Gastroesophageal sphincter (tissue), 4 donors: ENCODE data around the gene C1orf226. TPM values are rescaled to one million over a fixed set of nuclear protein-coding genes. Genes with fewer than 3 reads are reported as not detected.

Source experiments
- ATAC-seq: fragments of 150-250 bp; one replicate; pipeline ENCODE4 v1.9.1; 2016; ENCODE audit warnings: mild to moderate bottlenecking, moderate library complexity
- H3K27ac ChIP-seq, 4 donors: fragments of 200-600 bp; sonication (generic) in 3 of 4; 1 replicate in 3 of 4; 2 replicates in 1 of 4; pipeline ENCODE4 v1.5.1; 2016 to 2019
- H3K27me3 ChIP-seq: fragments of 200-600 bp; sonication (generic); one replicate; pipeline ENCODE4 v1.5.1; 2019
- H3K36me3 ChIP-seq, 2 donors: fragments of 200-600 bp; sonication (generic); one replicate each; pipeline ENCODE4 v1.5.1; 2019; ENCODE audit warnings: control low read depth in 1 of 2
- H3K4me1 ChIP-seq, 3 donors: fragments of 200-600 bp; sonication (generic); 1 replicate in 2 of 3; 2 replicates in 1 of 3; pipeline ENCODE4 v1.5.1; 2016 to 2019; ENCODE audit warnings: control low read depth in 2 of 3
- H3K4me3 ChIP-seq, 2 donors: fragments of 200-600 bp; sonication (generic); one replicate each; pipeline ENCODE4 v1.5.1; 2019; ENCODE audit warnings: mild to moderate bottlenecking in 1 of 2, moderate library complexity in 1 of 2
- H3K9me3 ChIP-seq, 3 donors: fragments of 200-600 bp; sonication (generic); one replicate each; pipeline ENCODE4 v1.5.1; 2017 to 2019; ENCODE audit warnings: control low read depth in 2 of 3
- EP300 ChIP-seq: sonication (generic); formaldehyde crosslinking; IDR thresholded peaks from one replicate; pipeline ENCODE4 v1.6.1; 2017; ENCODE audit warnings: antibody characterized with exemption, mild to moderate bottlenecking
- POLR2A ChIP-seq, 2 donors: fragments of 450-650 bp; IDR thresholded peaks; one replicate each; pipeline ENCODE4 v1.6.1; 2017; ENCODE audit warnings: antibody characterized with exemption in 2 of 2, mild to moderate bottlenecking in 2 of 2, moderate library complexity in 1 of 2
- POLR2AphosphoS5 ChIP-seq: sonication (generic); formaldehyde crosslinking; IDR thresholded peaks from one replicate; pipeline ENCODE4 v1.6.1; 2017; ENCODE audit warnings: antibody characterized with exemption
- WGBS, 2 donors: methylation state at CpG; one replicate each; pipeline ENCODE4 v1.1.5; 2018; ENCODE audit warnings: low coverage in 1 of 2; 5-methylcytosine and 5-hydroxymethylcytosine counted together
- total RNA-seq, 4 donors: library from RNA; depleted of rRNA; stranded (reverse); fragments of >200 nt; gene quantifications; one replicate each; pipeline ENCODE4 v1.1.0, GENCODE V29; 2016
- TF ChIP-seq, protein P1 (sequence below), 4 experiments: fragments of 200-600 bp in 2 of 4; fragments of 450-650 bp in 2 of 4; sonication (generic) in 1 of 4; IDR thresholded peaks; one replicate each; pipeline ENCODE4 v1.5.1; 2017 to 2019; ENCODE audit warnings: antibody characterized with exemption in 4 of 4, mild to moderate bottlenecking in 2 of 4, moderate library complexity in 2 of 4

The C1orf226 gene
- total RNA-seq, 4 donors from 2014 or later: 10.0 to 17.5 (median 12.4) TPM

DNA sequence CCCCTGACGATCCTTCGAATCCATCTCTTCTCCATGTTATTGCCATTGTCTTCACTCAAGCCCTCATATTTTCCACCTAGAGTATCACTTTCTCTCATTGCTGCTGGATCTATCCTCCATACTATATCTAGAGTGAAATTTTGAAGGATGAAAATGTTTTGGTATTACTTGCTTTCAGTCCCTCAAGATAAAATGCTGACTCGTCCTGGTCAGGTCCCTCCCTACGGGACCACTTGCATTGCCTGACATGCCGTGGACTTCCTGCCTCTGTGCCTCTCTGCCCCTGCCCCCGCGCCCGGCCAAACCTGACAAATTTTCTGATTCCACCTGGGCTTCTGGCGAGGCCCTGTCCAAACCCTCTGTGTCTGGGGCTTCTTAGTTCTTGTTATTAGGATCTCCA lies 28.4 kb upstream of the C1orf226 start:
- WGBS, 2 donors: 81% methylated on average over 9 of the region's 9 CpGs; no CpG with 5 or more reads in 1 of the 2 donors
- H3K4me1 ChIP-seq: no peaks in the 10 kb centered on the region

DNA sequence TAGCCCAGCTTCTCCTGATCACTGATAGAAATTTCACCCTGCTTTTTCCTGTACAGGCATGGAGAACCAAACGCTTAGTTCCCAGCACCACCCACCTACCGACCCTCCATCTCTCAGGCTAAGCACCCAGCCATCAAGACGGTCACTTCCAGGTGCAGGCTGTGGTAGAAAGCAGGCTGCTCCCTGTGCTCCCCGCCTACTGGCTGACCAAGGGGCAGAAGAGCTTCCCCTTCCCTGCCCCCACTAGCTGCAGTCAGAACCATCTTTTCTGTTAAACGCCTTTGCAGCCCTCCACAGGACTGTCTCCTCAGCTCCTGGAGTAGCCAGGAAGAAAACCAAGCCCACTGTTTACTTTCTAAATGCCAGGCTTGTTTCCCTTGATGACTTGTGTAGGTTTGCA lies 27.8 kb upstream of the C1orf226 start:
- ATAC-seq: no peak

More for the DNA sequence above, 28.4 kb upstream of the C1orf226 start:
- Histone ChIP-seq H3K9me3 (no peaks in the 10 kb centered on the region), H3K4me3 (no peak overlapping the region), H3K36me3 (peaks cover 0 to 31% of the 10 kb centered on the region in 2 donors), H3K27me3 (no peaks in the 10 kb centered on the region), H3K27ac (no peak overlapping the region)
- TF ChIP-seq POLR2AphosphoS5: no peak
- TF ChIP-seq EP300: no peak
- TF ChIP-seq, protein P1, sequence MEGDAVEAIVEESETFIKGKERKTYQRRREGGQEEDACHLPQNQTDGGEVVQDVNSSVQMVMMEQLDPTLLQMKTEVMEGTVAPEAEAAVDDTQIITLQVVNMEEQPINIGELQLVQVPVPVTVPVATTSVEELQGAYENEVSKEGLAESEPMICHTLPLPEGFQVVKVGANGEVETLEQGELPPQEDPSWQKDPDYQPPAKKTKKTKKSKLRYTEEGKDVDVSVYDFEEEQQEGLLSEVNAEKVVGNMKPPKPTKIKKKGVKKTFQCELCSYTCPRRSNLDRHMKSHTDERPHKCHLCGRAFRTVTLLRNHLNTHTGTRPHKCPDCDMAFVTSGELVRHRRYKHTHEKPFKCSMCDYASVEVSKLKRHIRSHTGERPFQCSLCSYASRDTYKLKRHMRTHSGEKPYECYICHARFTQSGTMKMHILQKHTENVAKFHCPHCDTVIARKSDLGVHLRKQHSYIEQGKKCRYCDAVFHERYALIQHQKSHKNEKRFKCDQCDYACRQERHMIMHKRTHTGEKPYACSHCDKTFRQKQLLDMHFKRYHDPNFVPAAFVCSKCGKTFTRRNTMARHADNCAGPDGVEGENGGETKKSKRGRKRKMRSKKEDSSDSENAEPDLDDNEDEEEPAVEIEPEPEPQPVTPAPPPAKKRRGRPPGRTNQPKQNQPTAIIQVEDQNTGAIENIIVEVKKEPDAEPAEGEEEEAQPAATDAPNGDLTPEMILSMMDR (IDR thresholded peaks at IDR 0.05): no peak
- TF ChIP-seq POLR2A (IDR thresholded peaks at IDR 0.05): no peak
- ATAC-seq: no peak

DNA sequence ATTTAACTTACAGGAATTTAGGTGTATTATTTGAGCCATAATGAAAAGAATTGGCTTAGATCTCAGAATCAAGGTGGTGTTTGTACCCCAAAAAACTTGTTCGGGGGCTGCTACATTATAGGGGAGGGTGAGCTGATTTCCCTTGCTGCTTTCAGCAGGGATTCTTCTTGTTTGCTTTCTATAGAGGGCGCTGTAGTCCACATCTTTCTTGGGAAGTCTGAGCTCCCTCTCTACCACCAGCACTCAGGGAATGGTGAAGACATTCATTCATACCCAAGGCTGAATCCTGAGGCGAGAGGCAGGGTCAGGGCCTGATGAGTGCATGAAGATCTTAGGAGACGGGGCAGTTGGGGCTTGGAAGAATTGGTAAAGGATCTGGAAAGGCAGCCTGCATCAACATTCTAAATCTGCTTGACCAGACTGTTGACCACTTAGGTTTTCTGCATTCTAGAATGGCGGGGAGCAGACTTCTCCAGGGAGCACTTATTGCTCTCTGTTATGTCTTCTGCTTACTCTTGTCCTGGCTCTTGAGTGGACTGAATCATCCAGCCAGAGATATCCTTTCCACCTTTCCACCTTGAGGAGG lies 23.8 kb upstream of the C1orf226 start:
- peaks cover 0 to 36% of the 10 kb centered on the region in 2 donors for H3K36me3 ChIP-seq
- ATAC-seq: no peak
- 77 to 88% methylated on average over 2 of the region's 5 CpGs for WGBS, 2 donors
- H3K4me3 ChIP-seq: no peak overlapping the region
- H3K27me3 ChIP-seq: no peaks in the 10 kb centered on the region
- H3K4me1 ChIP-seq: no peaks in the 10 kb centered on the region
- no peaks in the 10 kb centered on the region for H3K9me3 ChIP-seq
- no peak overlapping the region for H3K27ac ChIP-seq
- TF ChIP-seq EP300: no peak
- TF ChIP-seq, protein P1 (IDR thresholded peaks at IDR 0.05): peak in 1 of 4 experiments; percentile 25

More for the DNA sequence above, 27.8 kb upstream of the C1orf226 start:
- H3K36me3 ChIP-seq: peaks cover 0 to 32% of the 10 kb centered on the region in 2 donors
- no peaks in the 10 kb centered on the region for H3K27me3 ChIP-seq
- H3K9me3 ChIP-seq: no peaks in the 10 kb centered on the region
- no peak for TF ChIP-seq EP300
- TF ChIP-seq, protein P1 (IDR thresholded peaks at IDR 0.05): no peak
- no peak for TF ChIP-seq POLR2AphosphoS5
- no peak for TF ChIP-seq POLR2A (IDR thresholded peaks at IDR 0.05)
- no peak overlapping the region for H3K27ac ChIP-seq
- 84% methylated on average over 3 of the region's 5 CpGs; no CpG with 5 or more reads in 1 of the 2 donors for WGBS, 2 donors
- H3K4me1 ChIP-seq: no peaks in the 10 kb centered on the region
- no peak overlapping the region for H3K4me3 ChIP-seq

DNA sequence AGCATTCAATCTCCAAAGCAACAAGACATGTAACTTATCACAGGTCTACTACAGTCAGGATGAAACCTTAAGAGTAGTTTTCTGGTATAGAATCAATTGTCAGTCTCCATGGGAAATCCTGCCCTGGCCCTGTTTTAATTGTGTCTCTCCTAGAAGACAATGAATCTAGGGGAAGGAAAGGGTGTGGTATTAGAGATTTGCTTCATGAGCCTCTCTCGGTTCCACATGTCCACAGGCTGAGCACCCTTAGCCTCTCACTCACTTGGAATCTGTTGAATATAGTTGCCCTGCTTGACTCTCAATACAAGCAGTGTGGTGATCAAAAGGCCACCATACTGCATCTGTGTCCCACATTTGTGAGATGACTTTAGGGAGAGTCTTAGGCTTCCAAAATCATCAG lies 22.6 kb upstream of the C1orf226 start:
- Histone ChIP-seq H3K4me3 (no peak overlapping the region), H3K36me3 (peaks cover 0 to 36% of the 10 kb centered on the region in 2 donors), H3K9me3 (no peaks in the 10 kb centered on the region), H3K27ac (no peak overlapping the region), H3K4me1 (no peaks in the 10 kb centered on the region), H3K27me3 (no peaks in the 10 kb centered on the region)
- TF ChIP-seq POLR2A (IDR thresholded peaks at IDR 0.05) (no peak), POLR2AphosphoS5 (no peak), EP300 (no peak)
- TF ChIP-seq, protein P1 (IDR thresholded peaks at IDR 0.05): no peak
- 100% methylated on average over 1 of the region's 1 CpG for WGBS, 2 donors
- ATAC-seq: no peak

DNA sequence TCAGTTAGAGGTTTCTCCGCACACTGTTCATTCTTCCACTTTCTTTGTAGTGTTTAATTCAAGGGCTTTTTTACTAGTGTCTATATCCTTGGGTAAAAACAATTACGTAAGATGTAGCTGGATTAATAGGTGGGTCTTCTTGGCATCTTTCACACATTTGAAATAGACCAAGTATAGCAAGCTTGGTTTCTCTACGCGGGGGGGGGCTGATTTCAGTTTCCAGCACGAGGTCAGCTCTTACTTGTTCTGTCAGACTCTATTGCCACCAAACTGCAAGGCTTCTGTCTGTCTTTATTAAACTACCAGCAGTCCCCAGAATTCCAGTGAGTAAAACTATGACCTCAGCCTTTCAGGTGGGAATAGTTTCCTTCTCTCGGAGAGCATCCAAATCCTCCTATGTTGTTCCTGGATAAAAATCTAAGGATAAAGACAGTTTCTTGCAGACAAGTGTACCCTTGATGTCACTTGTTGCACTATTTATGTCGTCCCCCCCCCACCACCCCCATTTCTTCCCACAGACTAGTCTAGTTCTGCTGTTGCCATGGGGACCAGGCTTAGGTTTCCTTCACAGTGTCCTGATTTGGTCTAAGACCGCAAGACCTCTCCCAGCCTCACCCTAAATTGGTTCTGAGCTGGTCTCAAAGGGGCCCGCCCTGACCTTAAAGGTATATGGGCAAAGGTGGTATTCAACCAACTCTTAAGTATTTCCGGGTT lies 21.8 kb upstream of the C1orf226 start:
- no peak for ATAC-seq
- 73 to 91% methylated on average over 8 to 9 of the region's 10 CpGs for WGBS, 2 donors
- Histone ChIP-seq H3K9me3 (no peaks in the 10 kb centered on the region), H3K27ac (no peak overlapping the region), H3K36me3 (peaks cover 0 to 36% of the 10 kb centered on the region in 2 donors), H3K4me1 (no peaks in the 10 kb centered on the region), H3K4me3 (no peak overlapping the region), H3K27me3 (no peaks in the 10 kb centered on the region)
- TF ChIP-seq, protein P1 (IDR thresholded peaks at IDR 0.05): no peak
- TF ChIP-seq POLR2A (IDR thresholded peaks at IDR 0.05) (no peak), POLR2AphosphoS5 (no peak), EP300 (no peak)
